ENCODE measurements around the gene RFESD.

RFESD gene

DNA sequence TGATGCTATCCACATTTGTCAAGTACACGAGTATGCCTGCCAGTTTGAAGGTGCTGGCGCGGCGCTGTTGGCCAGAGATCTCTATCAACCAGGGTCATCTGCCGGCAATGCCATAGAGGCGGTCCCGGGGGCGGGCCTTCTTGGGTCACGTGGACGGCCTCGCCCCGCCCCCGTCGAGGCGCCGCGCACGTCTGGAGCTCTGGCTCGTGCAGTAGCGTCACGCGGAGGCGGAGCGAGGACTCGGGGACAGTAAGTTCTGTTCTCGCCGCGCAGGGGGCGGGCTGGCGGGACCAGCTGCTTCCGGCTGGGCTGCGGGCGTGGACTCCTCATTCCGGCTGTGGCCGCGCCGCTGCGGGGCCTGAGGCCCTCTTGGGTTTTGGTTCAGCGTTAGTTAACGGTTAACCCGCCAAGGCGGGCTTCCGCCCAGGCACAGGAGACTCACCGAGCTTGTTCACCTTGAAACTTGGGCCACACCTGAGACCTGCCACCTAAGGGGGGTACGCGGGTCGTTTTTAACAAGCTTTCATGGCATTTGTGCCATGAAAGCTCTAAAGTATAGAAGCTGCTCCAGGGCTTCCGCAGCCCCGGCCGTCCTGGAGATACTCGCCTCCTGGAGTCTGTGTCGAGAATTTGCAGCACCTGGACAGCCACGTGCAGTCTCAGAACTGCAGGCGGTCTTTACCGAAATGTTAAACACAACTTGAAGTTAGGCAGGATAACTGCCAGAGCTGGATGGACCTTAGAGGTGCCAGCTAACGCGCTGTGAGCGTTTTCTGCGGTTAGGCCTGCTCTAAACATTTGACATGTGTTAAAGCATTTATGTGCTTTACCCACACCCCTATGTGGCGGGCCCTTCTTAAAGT is at the start of gene RFESD:
Gene RFESD (plus strand): TSS at position 209 of the 863 bp plus-strand sequence. CDS start 5,495 bp downstream, outside the sequence.
- H3K4me3 ChIP-seq (ENCODE audit: low read length), result peak within 1 kb of the TSS; percentile 72
- no peaks in the 10 kb centered on the region for H3K9me3 ChIP-seq (ENCODE audit: control insufficient read depth, low read length)
- H3K27me3 ChIP-seq (ENCODE audit: control insufficient read depth, insufficient read depth, low read length), result no peaks in the 10 kb centered on the region
- peaks cover 4% of the 10 kb centered on the region for H3K4me1 ChIP-seq (ENCODE audit: control insufficient read depth, insufficient read depth, low read length)
- H3K9ac ChIP-seq (ENCODE audit: low read length), result peak within 1 kb of the TSS; percentile 86
- no peaks in the 10 kb centered on the region for H3K36me3 ChIP-seq (ENCODE audit: control insufficient read depth, insufficient read depth, low read length)

DNA sequence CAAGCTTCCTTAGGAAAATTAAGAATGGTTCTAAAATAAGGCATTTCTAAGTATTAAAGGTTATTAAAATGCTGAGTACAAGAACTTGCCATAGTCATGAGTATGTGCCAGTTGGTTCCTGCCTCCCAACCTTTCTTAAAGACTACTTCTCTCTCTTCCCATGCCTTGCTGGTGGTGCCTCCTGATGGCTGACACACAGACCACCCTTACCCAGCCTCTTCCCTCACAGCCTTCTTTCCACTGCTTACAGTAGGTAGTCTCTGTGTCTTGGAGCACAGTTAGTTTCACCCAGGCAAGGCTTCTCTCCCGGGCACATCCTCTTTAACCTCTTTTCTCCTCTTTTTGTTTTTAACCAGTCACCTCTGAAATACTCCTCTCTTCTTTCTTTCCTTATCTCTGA is 47.3 kb upstream of the RFESD start:
- Histone ChIP-seq H3K9me3 (ENCODE audit: control insufficient read depth, low read length) (no peaks in the 10 kb centered on the region), H3K36me3 (ENCODE audit: control insufficient read depth, insufficient read depth, low read length) (no peaks in the 10 kb centered on the region), H3K27me3 (ENCODE audit: control insufficient read depth, insufficient read depth, low read length) (no peaks in the 10 kb centered on the region), H3K4me3 (ENCODE audit: low read length) (no peak overlapping the region), H3K9ac (ENCODE audit: low read length) (no peak overlapping the region), H3K4me1 (ENCODE audit: control insufficient read depth, insufficient read depth, low read length) (no peaks in the 10 kb centered on the region)

DNA sequence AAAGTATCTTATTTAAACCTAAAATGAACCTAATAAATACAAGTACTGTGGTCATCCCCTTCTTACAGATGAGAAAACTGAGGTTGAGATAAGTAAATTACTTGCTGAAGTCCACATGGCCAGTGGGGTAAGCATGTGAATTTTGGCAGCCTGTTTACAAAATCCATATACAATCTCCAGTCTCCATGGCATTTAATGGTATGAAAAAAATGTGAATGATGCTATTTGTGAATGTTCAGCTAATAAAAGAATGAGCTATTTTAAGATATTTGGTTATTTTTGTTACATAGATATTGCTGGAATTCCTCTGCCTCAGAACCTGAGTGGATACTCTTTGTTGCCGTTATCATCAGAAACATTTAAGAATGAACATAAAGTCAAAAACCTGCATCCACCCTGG is 46.0 kb upstream of the RFESD start:
- Histone ChIP-seq H3K4me3 (ENCODE audit: low read length) (no peak overlapping the region), H3K9ac (ENCODE audit: low read length) (no peak overlapping the region), H3K36me3 (ENCODE audit: control insufficient read depth, insufficient read depth, low read length) (no peaks in the 10 kb centered on the region), H3K4me1 (ENCODE audit: control insufficient read depth, insufficient read depth, low read length) (no peaks in the 10 kb centered on the region), H3K27me3 (ENCODE audit: control insufficient read depth, insufficient read depth, low read length) (no peaks in the 10 kb centered on the region), H3K9me3 (ENCODE audit: control insufficient read depth, low read length) (no peaks in the 10 kb centered on the region)

DNA sequence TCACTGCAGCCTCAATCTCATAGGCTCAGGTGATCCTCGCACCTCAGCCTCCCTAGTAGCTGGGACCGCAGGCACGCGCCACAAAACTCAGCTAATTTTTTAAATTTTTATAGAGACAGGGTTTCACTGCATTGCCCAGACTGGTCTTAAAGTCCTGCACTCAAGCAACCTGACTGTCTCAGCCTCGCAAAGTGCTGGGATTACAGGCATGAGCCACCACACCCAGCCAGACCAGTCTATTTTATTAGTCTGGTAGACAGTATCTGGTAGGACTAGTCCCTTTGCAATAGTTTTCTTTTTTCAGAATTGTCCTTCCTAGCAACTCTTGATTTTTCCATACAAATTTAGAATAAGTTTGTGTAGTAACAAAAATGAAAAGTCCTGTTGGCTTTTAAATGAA is 40.8 kb upstream of the RFESD start:
- H3K27me3 ChIP-seq (ENCODE audit: control insufficient read depth, insufficient read depth, low read length), result no peaks in the 10 kb centered on the region
- H3K4me1 ChIP-seq (ENCODE audit: control insufficient read depth, insufficient read depth, low read length), result no peaks in the 10 kb centered on the region
- H3K9me3 ChIP-seq (ENCODE audit: control insufficient read depth, low read length), result no peaks in the 10 kb centered on the region
- H3K9ac ChIP-seq (ENCODE audit: low read length), result no peak overlapping the region
- H3K36me3 ChIP-seq (ENCODE audit: control insufficient read depth, insufficient read depth, low read length), result no peaks in the 10 kb centered on the region
- H3K4me3 ChIP-seq (ENCODE audit: low read length), result no peak overlapping the region

- no peaks in the 10 kb centered on the region for H3K36me3 ChIP-seq (ENCODE audit: control insufficient read depth, insufficient read depth, low read length)
- H3K27me3 ChIP-seq (ENCODE audit: control insufficient read depth, insufficient read depth, low read length), result no peaks in the 10 kb centered on the region
- no peaks in the 10 kb centered on the region for H3K4me1 ChIP-seq (ENCODE audit: control insufficient read depth, insufficient read depth, low read length)
- no peak overlapping the region for H3K4me3 ChIP-seq (ENCODE audit: low read length)
- H3K9ac ChIP-seq (ENCODE audit: low read length), result no peak overlapping the region
- no peaks in the 10 kb centered on the region for H3K9me3 ChIP-seq (ENCODE audit: control insufficient read depth, low read length)
Observed at GRCh38 chr5:95606419-95606818, 40.2 kb upstream of the RFESD start.

- H3K27me3 ChIP-seq (ENCODE audit: control insufficient read depth, insufficient read depth, low read length), result no peaks in the 10 kb centered on the region
- H3K4me1 ChIP-seq (ENCODE audit: control insufficient read depth, insufficient read depth, low read length), result no peaks in the 10 kb centered on the region
- H3K9ac ChIP-seq (ENCODE audit: low read length), result no peak overlapping the region
- no peak overlapping the region for H3K4me3 ChIP-seq (ENCODE audit: low read length)
- no peaks in the 10 kb centered on the region for H3K9me3 ChIP-seq (ENCODE audit: control insufficient read depth, low read length)
- no peaks in the 10 kb centered on the region for H3K36me3 ChIP-seq (ENCODE audit: control insufficient read depth, insufficient read depth, low read length)
Observed at GRCh38 chr5:95609711-95610110, 36.9 kb upstream of the RFESD start.

GRCh38 chr5:95610546-95610945 is 36.0 kb upstream of the RFESD start:
- no peak overlapping the region for H3K9ac ChIP-seq (ENCODE audit: low read length)
- no peak overlapping the region for H3K4me3 ChIP-seq (ENCODE audit: low read length)
- H3K4me1 ChIP-seq (ENCODE audit: control insufficient read depth, insufficient read depth, low read length), result no peaks in the 10 kb centered on the region
- no peaks in the 10 kb centered on the region for H3K36me3 ChIP-seq (ENCODE audit: control insufficient read depth, insufficient read depth, low read length)
- no peaks in the 10 kb centered on the region for H3K9me3 ChIP-seq (ENCODE audit: control insufficient read depth, low read length)
- H3K27me3 ChIP-seq (ENCODE audit: control insufficient read depth, insufficient read depth, low read length), result no peaks in the 10 kb centered on the region

GRCh38 chr5:95611396-95611795 is 35.2 kb upstream of the RFESD start:
- Histone ChIP-seq H3K9me3 (ENCODE audit: control insufficient read depth, low read length) (no peaks in the 10 kb centered on the region), H3K4me1 (ENCODE audit: control insufficient read depth, insufficient read depth, low read length) (no peaks in the 10 kb centered on the region), H3K36me3 (ENCODE audit: control insufficient read depth, insufficient read depth, low read length) (no peaks in the 10 kb centered on the region), H3K4me3 (ENCODE audit: low read length) (no peak overlapping the region), H3K27me3 (ENCODE audit: control insufficient read depth, insufficient read depth, low read length) (no peaks in the 10 kb centered on the region), H3K9ac (ENCODE audit: low read length) (no peak overlapping the region)

- H3K9me3 ChIP-seq (ENCODE audit: control insufficient read depth, low read length), result no peaks in the 10 kb centered on the region
- H3K9ac ChIP-seq (ENCODE audit: low read length), result no peak overlapping the region
Observed at GRCh38 chr5:95613514-95613913, 33.1 kb upstream of the RFESD start.

GRCh38 chr5:95615164-95615467 is 31.5 kb upstream of the RFESD start:
- H3K27me3 ChIP-seq (ENCODE audit: control insufficient read depth, insufficient read depth, low read length), result peaks cover 11% of the 10 kb centered on the region
- no peak overlapping the region for H3K9ac ChIP-seq (ENCODE audit: low read length)
- no peaks in the 10 kb centered on the region for H3K36me3 ChIP-seq (ENCODE audit: control insufficient read depth, insufficient read depth, low read length)
- no peaks in the 10 kb centered on the region for H3K9me3 ChIP-seq (ENCODE audit: control insufficient read depth, low read length)
- peaks cover 7% of the 10 kb centered on the region for H3K4me1 ChIP-seq (ENCODE audit: control insufficient read depth, insufficient read depth, low read length)
- H3K4me3 ChIP-seq (ENCODE audit: low read length), result no peak overlapping the region

More at GRCh38 chr5:95613514-95613913, 33.1 kb upstream of the RFESD start:
- Histone ChIP-seq H3K27me3 (ENCODE audit: control insufficient read depth, insufficient read depth, low read length) (no peaks in the 10 kb centered on the region), H3K4me1 (ENCODE audit: control insufficient read depth, insufficient read depth, low read length) (no peaks in the 10 kb centered on the region), H3K36me3 (ENCODE audit: control insufficient read depth, insufficient read depth, low read length) (no peaks in the 10 kb centered on the region), H3K4me3 (ENCODE audit: low read length) (no peak overlapping the region)

DNA sequence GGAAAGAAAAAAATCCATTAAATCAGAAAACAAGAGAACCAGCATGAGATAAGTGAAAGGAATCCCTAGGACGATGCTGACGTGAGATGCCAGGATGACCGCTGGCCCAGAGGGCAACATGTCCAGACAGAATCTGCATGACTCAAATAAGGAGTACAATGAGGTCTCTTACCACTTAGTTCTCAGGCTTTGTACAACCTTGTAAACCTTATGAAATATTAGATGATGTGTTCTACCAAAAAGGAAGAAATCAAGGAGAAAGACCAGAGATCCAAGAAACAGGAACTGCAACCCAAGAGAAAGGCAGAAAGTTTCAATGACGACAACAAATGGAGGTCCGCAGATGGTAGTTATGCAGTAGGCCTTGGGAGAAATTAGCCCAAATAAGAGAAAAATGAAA is 29.5 kb upstream of the RFESD start:
- peaks cover 23% of the 10 kb centered on the region for H3K27me3 ChIP-seq (ENCODE audit: control insufficient read depth, insufficient read depth, low read length)
- H3K4me1 ChIP-seq (ENCODE audit: control insufficient read depth, insufficient read depth, low read length), result peaks cover 18% of the 10 kb centered on the region
- H3K4me3 ChIP-seq (ENCODE audit: low read length), result no peak overlapping the region
- H3K36me3 ChIP-seq (ENCODE audit: control insufficient read depth, insufficient read depth, low read length), result no peaks in the 10 kb centered on the region
- no peaks in the 10 kb centered on the region for H3K9me3 ChIP-seq (ENCODE audit: control insufficient read depth, low read length)
- no peak overlapping the region for H3K9ac ChIP-seq (ENCODE audit: low read length)

DNA sequence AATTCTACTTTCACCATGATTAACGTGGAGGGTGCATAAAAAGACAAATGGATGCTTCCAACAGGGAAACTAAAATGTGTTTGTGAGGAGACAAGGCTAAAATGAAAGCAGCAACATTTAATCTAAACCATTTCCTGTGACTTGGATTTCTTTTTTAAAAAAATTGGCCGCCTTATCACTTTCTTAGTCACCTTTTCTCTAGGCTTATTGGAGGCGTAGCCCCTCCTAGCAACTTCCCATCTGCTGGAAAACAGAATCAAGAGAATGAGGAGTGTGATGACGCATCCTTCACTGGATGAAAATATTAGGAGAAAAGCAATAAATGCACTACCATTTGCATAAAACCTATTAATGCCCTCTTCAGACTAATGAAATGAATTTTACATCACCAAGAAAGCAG is 27.5 kb upstream of the RFESD start:
- Histone ChIP-seq H3K27me3 (ENCODE audit: control insufficient read depth, insufficient read depth, low read length) (peaks cover 23% of the 10 kb centered on the region), H3K36me3 (ENCODE audit: control insufficient read depth, insufficient read depth, low read length) (no peaks in the 10 kb centered on the region), H3K9ac (ENCODE audit: low read length) (no peak overlapping the region), H3K4me3 (ENCODE audit: low read length) (no peak overlapping the region), H3K4me1 (ENCODE audit: control insufficient read depth, insufficient read depth, low read length) (peaks cover 18% of the 10 kb centered on the region), H3K9me3 (ENCODE audit: control insufficient read depth, low read length) (no peaks in the 10 kb centered on the region)

Measured in mucosa of stomach (tissue), 1 donor.